ENCODE measurements around the gene FUBP3.

Gene FUBP3

GRCh38 chr9:130626249-130626996 is 47.0 kb downstream of the FUBP3 start:
- TF ChIP-seq, protein P1, sequence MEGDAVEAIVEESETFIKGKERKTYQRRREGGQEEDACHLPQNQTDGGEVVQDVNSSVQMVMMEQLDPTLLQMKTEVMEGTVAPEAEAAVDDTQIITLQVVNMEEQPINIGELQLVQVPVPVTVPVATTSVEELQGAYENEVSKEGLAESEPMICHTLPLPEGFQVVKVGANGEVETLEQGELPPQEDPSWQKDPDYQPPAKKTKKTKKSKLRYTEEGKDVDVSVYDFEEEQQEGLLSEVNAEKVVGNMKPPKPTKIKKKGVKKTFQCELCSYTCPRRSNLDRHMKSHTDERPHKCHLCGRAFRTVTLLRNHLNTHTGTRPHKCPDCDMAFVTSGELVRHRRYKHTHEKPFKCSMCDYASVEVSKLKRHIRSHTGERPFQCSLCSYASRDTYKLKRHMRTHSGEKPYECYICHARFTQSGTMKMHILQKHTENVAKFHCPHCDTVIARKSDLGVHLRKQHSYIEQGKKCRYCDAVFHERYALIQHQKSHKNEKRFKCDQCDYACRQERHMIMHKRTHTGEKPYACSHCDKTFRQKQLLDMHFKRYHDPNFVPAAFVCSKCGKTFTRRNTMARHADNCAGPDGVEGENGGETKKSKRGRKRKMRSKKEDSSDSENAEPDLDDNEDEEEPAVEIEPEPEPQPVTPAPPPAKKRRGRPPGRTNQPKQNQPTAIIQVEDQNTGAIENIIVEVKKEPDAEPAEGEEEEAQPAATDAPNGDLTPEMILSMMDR (IDR thresholded peaks at IDR 0.05; ENCODE audit: low read depth, low read length, missing control alignments), result peak; percentile 7
- no peak overlapping the region for H3K4me3 ChIP-seq (ENCODE audit: low read depth, low read length)
- in situ Hi-C loops (cut with HindIII; ENCODE audit: low sequenced_read_pairs), result loop anchor here (5.0 kb wide), 1 partner anchor 41 kb away; no protein-coding TSS in a partner anchor
- DNase-seq (ENCODE audit: low read depth), result no peak

GRCh38 chr9:130627051-130627450 is 47.7 kb downstream of the FUBP3 start:
- TF ChIP-seq, protein P1 (IDR thresholded peaks at IDR 0.05; ENCODE audit: low read depth, low read length, missing control alignments), result no peak
- DNase-seq (ENCODE audit: low read depth), result no peak
- in situ Hi-C loops (cut with HindIII; ENCODE audit: low sequenced_read_pairs), result loop anchor here (5.0 kb wide), 1 partner anchor 40 kb away; no protein-coding TSS in a partner anchor
- no peak overlapping the region for H3K4me3 ChIP-seq (ENCODE audit: low read depth, low read length)

DNA sequence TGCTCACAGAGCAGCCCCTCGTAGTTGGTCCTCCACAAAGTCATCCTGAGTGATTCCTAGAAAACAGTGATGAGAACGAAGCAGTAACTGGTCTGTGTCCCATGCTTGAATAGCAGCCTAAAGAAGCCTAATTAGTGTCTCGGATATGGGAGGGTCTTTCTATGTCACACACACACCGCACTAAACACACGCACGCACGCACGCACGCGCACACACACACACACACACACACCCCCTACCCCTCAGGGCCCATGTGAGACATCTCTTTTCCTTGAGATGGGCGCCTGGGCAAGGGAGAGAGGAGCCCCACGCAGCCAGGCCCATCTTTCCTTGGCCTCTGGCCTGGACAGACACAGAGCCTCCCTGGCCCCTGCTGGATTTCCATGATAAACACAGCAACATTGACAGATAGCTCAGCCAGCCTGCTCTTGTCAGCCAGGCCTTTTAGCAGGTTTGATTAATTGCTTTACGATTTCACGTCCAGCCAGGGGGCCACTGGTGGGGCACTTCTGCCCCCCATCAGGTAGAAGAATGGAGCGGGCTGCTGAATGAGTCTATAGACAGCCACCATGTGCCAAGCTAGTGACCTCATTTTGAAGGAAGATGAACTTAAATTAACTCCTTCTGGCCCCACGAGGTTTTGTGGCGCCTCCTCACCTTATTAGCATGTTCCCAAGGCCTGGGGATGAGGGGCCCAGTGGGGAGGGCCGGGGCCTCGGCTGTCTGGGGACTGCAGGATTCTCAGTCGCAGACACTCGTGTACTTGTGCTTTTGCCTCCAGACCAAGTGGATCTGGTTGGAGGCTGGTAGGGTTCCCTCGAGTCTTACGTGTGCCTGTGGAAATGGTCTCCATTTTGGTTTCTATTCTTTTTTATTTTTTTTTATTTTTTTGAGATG is 48.8 kb downstream of the FUBP3 start:
- no peak overlapping the region for H3K4me3 ChIP-seq (ENCODE audit: low read depth, low read length)
- in situ Hi-C loops (cut with HindIII; ENCODE audit: low sequenced_read_pairs), result loop anchor here (5.0 kb wide), 1 partner anchor 39 kb away; no protein-coding TSS in a partner anchor
- no peak for DNase-seq (ENCODE audit: low read depth)
- TF ChIP-seq, protein P1 (IDR thresholded peaks at IDR 0.05; ENCODE audit: low read depth, low read length, missing control alignments), result no peak

DNA sequence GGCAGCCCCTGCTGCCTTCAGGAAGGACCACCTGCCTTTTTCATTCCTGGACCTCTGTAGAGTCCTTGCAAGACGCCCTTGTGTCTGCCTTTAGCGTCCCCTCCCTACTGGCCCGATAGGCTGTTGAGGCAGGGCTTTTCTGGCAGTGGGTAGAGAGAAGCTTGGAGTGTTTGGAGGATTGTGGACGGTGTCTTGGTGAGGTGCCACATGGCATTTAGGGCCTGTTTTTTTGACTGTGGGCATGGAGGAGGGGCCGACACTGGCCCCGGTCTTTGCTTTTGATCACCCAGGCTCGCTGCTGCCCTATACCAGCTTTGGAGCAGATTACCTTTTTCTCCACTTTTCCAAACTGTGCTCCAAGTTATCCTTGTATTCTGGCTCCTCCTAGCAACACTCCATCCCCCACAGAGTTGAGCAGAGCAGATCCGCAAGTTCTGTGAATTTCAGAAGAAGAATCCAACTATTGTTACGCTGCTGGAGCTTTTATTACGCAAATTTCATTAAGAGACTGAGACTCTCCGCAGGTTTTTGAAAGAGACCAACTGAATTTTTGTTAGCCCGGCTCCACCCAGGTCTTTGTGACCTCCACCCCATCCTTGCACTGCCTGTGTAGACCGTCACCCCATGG is 50.2 kb downstream of the FUBP3 start:
- in situ Hi-C loops (cut with HindIII; ENCODE audit: low sequenced_read_pairs), result loop anchor here (5.0 kb wide), 1 partner anchor 38 kb away; no protein-coding TSS in a partner anchor
- no peak for DNase-seq (ENCODE audit: low read depth)
- TF ChIP-seq, protein P1 (IDR thresholded peaks at IDR 0.05; ENCODE audit: low read depth, low read length, missing control alignments), result no peak
- H3K4me3 ChIP-seq (ENCODE audit: low read depth, low read length), result no peak overlapping the region

GRCh38 chr9:130630071-130630450 is 50.7 kb downstream of the FUBP3 start:
- in situ Hi-C loops (cut with HindIII; ENCODE audit: low sequenced_read_pairs), result no loop called here
- no peak overlapping the region for H3K4me3 ChIP-seq (ENCODE audit: low read depth, low read length)
- TF ChIP-seq, protein P1 (IDR thresholded peaks at IDR 0.05; ENCODE audit: low read depth, low read length, missing control alignments), result no peak
- no peak for DNase-seq (ENCODE audit: low read depth)
